ENCODE measurements around the gene BCL11A. TPM values are rescaled to one million over a fixed set of nuclear protein-coding genes. Genes with fewer than 3 reads are reported as not detected.

BCL11A gene
- total and polyA plus RNA-seq, 2 of the 13 experiments (the other 11 are each of a cell fraction or from before 2014, with no cell fraction given) = not detected

DNA sequence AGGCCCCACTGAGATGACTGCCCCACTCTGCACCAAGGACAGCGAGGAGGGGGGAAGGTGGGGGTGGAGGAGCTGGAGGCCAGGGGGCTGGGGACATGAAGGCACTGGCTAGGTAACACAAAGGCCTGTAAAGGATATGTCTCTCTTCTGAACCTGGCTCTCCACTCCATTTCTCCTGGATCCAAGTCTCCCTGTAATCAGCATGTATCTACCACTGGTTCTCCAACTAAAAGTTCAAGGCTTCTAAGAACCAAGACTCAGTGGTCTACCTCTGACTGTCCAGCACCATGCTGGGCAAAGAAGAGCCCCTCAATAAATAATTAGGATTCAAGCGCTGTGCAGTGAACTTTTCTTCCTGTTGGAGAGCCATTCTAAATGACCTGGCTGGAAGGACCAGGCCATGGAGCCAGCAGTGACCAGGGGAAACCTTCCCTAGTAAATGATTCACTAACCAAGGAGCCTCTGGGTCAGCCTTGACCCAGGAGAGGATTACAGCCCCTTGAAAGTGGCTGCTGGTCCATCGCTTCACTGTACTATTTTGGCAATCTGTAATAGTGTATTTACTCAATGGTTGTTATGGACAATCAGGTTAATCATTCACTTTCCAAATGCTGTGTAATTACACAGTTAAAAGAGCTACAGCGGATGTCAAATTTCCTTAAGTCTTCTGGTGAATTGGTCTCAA is 73.2 kb downstream of the BCL11A start (continued):
- TF ChIP-seq ZNF737 (CRISPR knock-in tag; IDR thresholded peaks at IDR 0.05; ENCODE audit: borderline replicate concordance) (no peak), ZEB1 (IDR thresholded peaks at IDR 0.05; ENCODE audit: insufficient replicate concordance, low read depth) (no peak), ZNF460 (CRISPR knock-in tag; IDR thresholded peaks at IDR 0.05; ENCODE audit: borderline replicate concordance) (no peak), SUZ12 (IDR thresholded peaks at IDR 0.05; ENCODE audit: low read depth, low read length) (no peak), TOE1 (CRISPR knock-in tag; IDR thresholded peaks at IDR 0.05) (peak; percentile 80; the same call in 1 of the 2 replicates), KLF9 (CRISPR knock-in tag; IDR thresholded peaks at IDR 0.05; ENCODE audit: low read depth) (no peak), SNRNP70 (IDR thresholded peaks at IDR 0.05; ENCODE audit: low read depth, low read length) (no peak), STAT6 (CRISPR knock-in tag; IDR thresholded peaks at IDR 0.05; ENCODE audit: borderline replicate concordance) (no peak), ZNF747 (CRISPR knock-in tag; IDR thresholded peaks at IDR 0.05; ENCODE audit: borderline replicate concordance) (0 out of 2 replicates have a peak, but pooled peaks have one; percentile 39), ZNF766 (CRISPR knock-in tag; IDR thresholded peaks at IDR 0.05; ENCODE audit: borderline replicate concordance) (peak; percentile 66; the same call in 1 of the 2 replicates), ZNF615 (CRISPR knock-in tag; IDR thresholded peaks at IDR 0.05; ENCODE audit: borderline replicate concordance) (peak; percentile 74; the same call in 1 of the 2 replicates), ELF1 (CRISPR knock-in tag; IDR thresholded peaks at IDR 0.05) (no peak), E2F2 (CRISPR knock-in tag; IDR thresholded peaks at IDR 0.05; ENCODE audit: borderline replicate concordance) (no peak), NFATC3 (CRISPR knock-in tag; IDR thresholded peaks at IDR 0.05) (no peak), SP140L (CRISPR knock-in tag; IDR thresholded peaks at IDR 0.05; ENCODE audit: borderline replicate concordance) (0 out of 2 replicates have a peak, but pooled peaks have one; percentile 56), XRCC5 (optimal IDR thresholded peaks at IDR 0.05; ENCODE audit: low read length) (no peak), JDP2 (CRISPR knock-in tag; IDR thresholded peaks at IDR 0.05; ENCODE audit: borderline replicate concordance) (no peak), MZF1 (CRISPR knock-in tag; IDR thresholded peaks at IDR 0.05; ENCODE audit: borderline replicate concordance) (no peak)
- TF ChIP-seq, protein P1, sequence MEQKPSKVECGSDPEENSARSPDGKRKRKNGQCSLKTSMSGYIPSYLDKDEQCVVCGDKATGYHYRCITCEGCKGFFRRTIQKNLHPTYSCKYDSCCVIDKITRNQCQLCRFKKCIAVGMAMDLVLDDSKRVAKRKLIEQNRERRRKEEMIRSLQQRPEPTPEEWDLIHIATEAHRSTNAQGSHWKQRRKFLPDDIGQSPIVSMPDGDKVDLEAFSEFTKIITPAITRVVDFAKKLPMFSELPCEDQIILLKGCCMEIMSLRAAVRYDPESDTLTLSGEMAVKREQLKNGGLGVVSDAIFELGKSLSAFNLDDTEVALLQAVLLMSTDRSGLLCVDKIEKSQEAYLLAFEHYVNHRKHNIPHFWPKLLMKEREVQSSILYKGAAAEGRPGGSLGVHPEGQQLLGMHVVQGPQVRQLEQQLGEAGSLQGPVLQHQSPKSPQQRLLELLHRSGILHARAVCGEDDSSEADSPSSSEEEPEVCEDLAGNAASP (CRISPR knock-in tag; IDR thresholded peaks at IDR 0.05; ENCODE audit: borderline replicate concordance) = peak; percentile 89
- TF ChIP-seq, protein P2, sequence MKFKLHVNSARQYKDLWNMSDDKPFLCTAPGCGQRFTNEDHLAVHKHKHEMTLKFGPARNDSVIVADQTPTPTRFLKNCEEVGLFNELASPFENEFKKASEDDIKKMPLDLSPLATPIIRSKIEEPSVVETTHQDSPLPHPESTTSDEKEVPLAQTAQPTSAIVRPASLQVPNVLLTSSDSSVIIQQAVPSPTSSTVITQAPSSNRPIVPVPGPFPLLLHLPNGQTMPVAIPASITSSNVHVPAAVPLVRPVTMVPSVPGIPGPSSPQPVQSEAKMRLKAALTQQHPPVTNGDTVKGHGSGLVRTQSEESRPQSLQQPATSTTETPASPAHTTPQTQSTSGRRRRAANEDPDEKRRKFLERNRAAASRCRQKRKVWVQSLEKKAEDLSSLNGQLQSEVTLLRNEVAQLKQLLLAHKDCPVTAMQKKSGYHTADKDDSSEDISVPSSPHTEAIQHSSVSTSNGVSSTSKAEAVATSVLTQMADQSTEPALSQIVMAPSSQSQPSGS (CRISPR knock-in tag; IDR thresholded peaks at IDR 0.05) = peak; percentile 81; the same call in 1 of the 2 replicates
- TF ChIP-seq, protein P3, sequence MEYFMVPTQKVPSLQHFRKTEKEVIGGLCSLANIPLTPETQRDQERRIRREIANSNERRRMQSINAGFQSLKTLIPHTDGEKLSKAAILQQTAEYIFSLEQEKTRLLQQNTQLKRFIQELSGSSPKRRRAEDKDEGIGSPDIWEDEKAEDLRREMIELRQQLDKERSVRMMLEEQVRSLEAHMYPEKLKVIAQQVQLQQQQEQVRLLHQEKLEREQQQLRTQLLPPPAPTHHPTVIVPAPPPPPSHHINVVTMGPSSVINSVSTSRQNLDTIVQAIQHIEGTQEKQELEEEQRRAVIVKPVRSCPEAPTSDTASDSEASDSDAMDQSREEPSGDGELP (IDR thresholded peaks at IDR 0.05; ENCODE audit: borderline replicate concordance, low read depth) = 0 out of 2 replicates have a peak, but pooled peaks have one; percentile 13

All from HepG2 (cell line).